ENCODE data around the gene LLGL2.

DNA sequence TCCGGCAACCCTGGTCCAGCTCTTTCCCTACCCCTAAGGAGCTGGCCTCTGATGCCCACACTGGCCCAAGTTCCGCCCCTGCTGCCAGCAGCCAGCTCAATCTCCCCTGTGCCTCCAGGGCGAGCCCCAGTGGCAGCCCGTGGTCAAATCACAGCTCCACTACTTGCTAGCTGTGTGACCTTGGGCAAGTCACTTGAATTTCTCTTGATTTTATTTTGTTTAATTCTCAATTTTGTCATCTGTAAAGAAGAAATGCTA, 20.4 kb upstream of the LLGL2 start:
- TF ChIP-seq EZH2 (IDR thresholded peaks at IDR 0.05; ENCODE audit: borderline replicate concordance, low read length): no peak
- TF ChIP-seq, protein P1, sequence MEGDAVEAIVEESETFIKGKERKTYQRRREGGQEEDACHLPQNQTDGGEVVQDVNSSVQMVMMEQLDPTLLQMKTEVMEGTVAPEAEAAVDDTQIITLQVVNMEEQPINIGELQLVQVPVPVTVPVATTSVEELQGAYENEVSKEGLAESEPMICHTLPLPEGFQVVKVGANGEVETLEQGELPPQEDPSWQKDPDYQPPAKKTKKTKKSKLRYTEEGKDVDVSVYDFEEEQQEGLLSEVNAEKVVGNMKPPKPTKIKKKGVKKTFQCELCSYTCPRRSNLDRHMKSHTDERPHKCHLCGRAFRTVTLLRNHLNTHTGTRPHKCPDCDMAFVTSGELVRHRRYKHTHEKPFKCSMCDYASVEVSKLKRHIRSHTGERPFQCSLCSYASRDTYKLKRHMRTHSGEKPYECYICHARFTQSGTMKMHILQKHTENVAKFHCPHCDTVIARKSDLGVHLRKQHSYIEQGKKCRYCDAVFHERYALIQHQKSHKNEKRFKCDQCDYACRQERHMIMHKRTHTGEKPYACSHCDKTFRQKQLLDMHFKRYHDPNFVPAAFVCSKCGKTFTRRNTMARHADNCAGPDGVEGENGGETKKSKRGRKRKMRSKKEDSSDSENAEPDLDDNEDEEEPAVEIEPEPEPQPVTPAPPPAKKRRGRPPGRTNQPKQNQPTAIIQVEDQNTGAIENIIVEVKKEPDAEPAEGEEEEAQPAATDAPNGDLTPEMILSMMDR (conservative IDR thresholded peaks at IDR 0.05 in 1 of 2, IDR thresholded peaks at IDR 0.05 in 1 of 2; ENCODE audit: extremely low read depth in 1 of 2, insufficient read depth in 1 of 2, low read depth in 1 of 2, low read length in 2 of 2): no peak
